Renal pelvis (tissue), 3 donors: Measurements from ENCODE around the gene CUEDC1. TPM values are rescaled to one million over a fixed set of nuclear protein-coding genes. Genes with fewer than 3 reads are reported as not detected.

Source experiments
- polyA plus RNA-seq, 3 donors: library from polyadenylated mRNA; unstranded; fragments of 120-200 nt; gene quantifications; one replicate each; pipeline ENCODE4 v1.2.1, GENCODE V29; 2013; ENCODE audit not compliant: insufficient read length in 3 of 3

CUEDC1 gene
- polyA plus RNA-seq, 3 donors, result 45.1 to 51.0 (median 46.2) TPM

Other genes starting within 250 kb of the CUEDC1 start
- gene CCDC182, start 210.1 kb downstream of the CUEDC1 start, polyA plus RNA-seq, result not detected
- 10 to 100 TPM; 61.7 to 67.2 (median 65.3) TPM for gene MRPS23, start 105.4 kb downstream of the CUEDC1 start, polyA plus RNA-seq
- gene VEZF1, start 32.8 kb upstream of the CUEDC1 start, polyA plus RNA-seq, result 100 to 1,000 TPM in 2 of 3 donors, 10 to 100 TPM in 1; 98.6 to 106 (median 103) TPM
- gene SRSF1, start 51.8 kb upstream of the CUEDC1 start, polyA plus RNA-seq, result 100 to 1,000 TPM; 331 to 382 (median 358) TPM
- 10 to 100 TPM; 75.6 to 84.9 (median 77.8) TPM for gene DYNLL2, start 128.0 kb upstream of the CUEDC1 start, polyA plus RNA-seq
- under 1 TPM; 0.03 to 0.04 (median 0.04) TPM for gene OR4D1, start 193.0 kb upstream of the CUEDC1 start, polyA plus RNA-seq
- not detected for gene OR4D2, start 211.6 kb upstream of the CUEDC1 start, polyA plus RNA-seq
- 1 to 10 TPM in 1 of 3 donors, under 1 TPM in 2; 0.75 to 1.3 (median 0.83) TPM for gene EPX, start 237.3 kb upstream of the CUEDC1 start, polyA plus RNA-seq